PC-9 (cell line): ENCODE measurements around the gene OR6C76.

ENCODE experiments used
- CTCF ChIP-seq: fragments of 200-600 bp; sonication (generic); conservative IDR thresholded peaks from 2 replicates; pipeline ENCODE4 v1.6.1; 2017; ENCODE audit warnings: mixed run types, antibody characterized with exemption, mild to moderate bottlenecking, moderate library complexity
- EZH2 ChIP-seq: fragments of 200-600 bp; sonication (generic); IDR thresholded peaks from 2 replicates; pipeline ENCODE4 v1.8.0; 2017; ENCODE audit warnings: antibody characterized with exemption, low read depth

DNA sequence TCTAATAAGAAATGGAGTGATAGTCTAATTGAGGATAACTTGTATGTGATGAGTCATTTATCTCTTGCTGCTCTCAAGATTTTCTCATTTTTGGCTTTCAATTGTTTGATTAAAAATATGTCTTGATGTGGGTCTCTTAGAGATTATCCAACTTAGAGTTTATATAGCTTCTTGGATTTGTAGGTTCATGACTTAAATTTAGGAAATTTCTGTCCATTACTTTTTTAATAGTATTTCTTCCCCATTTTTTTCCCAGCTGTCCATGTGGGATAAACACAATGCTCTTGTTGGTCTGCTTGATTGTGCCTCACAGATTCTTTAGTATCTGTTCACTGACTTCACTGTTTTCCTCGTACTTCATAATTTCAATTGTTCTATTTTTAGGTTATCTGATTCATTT lies 18.2 kb upstream of the OR6C76 start:
- no peak for TF ChIP-seq EZH2
- TF ChIP-seq CTCF = no peak
